Activated CD8-positive, alpha-beta T cell treated with anti-CD3 and anti-CD28 coated beads for 36 hours (primary cell): Measurements from ENCODE around the gene POLRMT. TPM values are rescaled to one million over a fixed set of nuclear protein-coding genes. Genes with fewer than 3 reads are reported as not detected.
A peak's percentile ranks its signal among the peaks of the same experiment; 100 is the strongest.

Experiments used
- ATAC-seq: fragments of 200-7000 bp; cut with Tn5 transposase; one replicate; pipeline ENCODE4 v1.10.0; 2021; ENCODE audit warnings: mild to moderate bottlenecking, moderate library complexity
- CTCF ChIA-PET: fragments of 350-600 bp; sonication (Branson Sonifier 250); formaldehyde crosslinking; loops from one replicate; lab custom pipeline; 2021; ENCODE audit warnings: antibody characterized with exemption; lab: Charles Lee
- POLR2A ChIA-PET: fragments of 350-600 bp; sonication (Branson Sonifier 250); formaldehyde crosslinking; loops from one replicate; lab custom pipeline; 2021; ENCODE audit warnings: antibody characterized with exemption; lab: Charles Lee
- DNase-seq: peaks from one replicate; pipeline ENCODE4 v3.0.0-alpha.2; 2020
- H3K27ac Mint-ChIP-seq: one replicate; pipeline ENCODE4 v1.8.0; 2021; ENCODE audit warnings: mild to moderate bottlenecking, mixed read lengths
- H3K27me3 Mint-ChIP-seq: one replicate; pipeline ENCODE4 v1.8.0; 2021; ENCODE audit warnings: mixed read lengths
- H3K36me3 Mint-ChIP-seq: one replicate; pipeline ENCODE4 v1.8.0; 2021; ENCODE audit warnings: low read depth, mixed read lengths
- H3K4me1 Mint-ChIP-seq: one replicate; pipeline ENCODE4 v1.8.0; 2021; ENCODE audit warnings: low read depth, mixed read lengths
- H3K4me3 Mint-ChIP-seq: one replicate; pipeline ENCODE4 v1.8.0; 2021; ENCODE audit warnings: mild to moderate bottlenecking, moderate library complexity, mixed read lengths
- H3K9me3 Mint-ChIP-seq: one replicate; pipeline ENCODE4 v1.8.0; 2021; ENCODE audit warnings: mixed read lengths
- CTCF ChIP-seq: fragments of 200-600 bp; IDR thresholded peaks from one replicate; pipeline ENCODE4 v1.8.0; 2022; ENCODE audit warnings: antibody characterized with exemption, mild to moderate bottlenecking
- intact Hi-C: fragments of 100-400 bp; cut with micrococcal nuclease; formaldehyde crosslinking; loops from one replicate; pipeline ENCODE4 v1.10.0; 2022
- total RNA-seq, 2 experiments: library from RNA; stranded (reverse); gene quantifications; one replicate each; pipeline ENCODE4 v1.2.3, GENCODE V29; 2021

Gene POLRMT
- total RNA-seq, 2 experiments from 2014 or later = 66.6 to 67.9 TPM

DNA sequence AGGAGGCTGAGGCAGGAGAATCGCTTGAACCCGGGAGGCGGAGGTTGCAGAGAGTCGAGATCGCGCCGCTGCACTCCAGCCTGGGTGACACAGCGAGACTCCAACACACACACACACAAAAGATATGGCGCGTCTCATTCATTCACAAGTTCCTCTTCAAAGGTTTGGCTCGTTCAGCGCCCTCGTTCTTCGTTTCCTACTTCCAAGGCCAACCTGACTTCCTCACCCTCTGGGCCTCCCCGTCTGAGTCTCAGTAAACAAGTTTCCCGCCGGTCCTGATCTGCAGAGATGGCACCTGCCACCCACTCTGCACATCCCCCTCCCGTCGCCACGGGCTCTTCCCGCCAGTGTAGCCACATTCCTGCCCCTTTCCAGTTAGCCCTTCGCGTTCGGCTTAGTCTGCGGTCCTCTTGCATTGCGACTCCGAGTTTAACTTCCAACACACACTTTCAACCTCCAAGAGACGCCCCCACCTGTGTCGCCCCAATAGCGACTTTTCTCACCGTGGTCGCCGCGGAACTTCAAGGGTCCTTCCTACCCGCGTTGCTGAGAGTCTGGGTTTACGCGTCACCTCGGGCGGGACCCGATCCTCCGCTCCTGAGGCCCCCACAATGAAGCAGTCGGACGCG, 62.3 kb downstream of the POLRMT start:
- CTCF ChIA-PET = interaction anchor here (1.4 kb wide), 1 partner anchor 39 kb away, joined by 3 read pairs; the partner anchor contains the start of gene CDC34
- peaks cover 10% of the 10 kb centered on the region for H3K36me3 Mint-ChIP-seq
- H3K27me3 Mint-ChIP-seq = no peaks in the 10 kb centered on the region
- POLR2A ChIA-PET = interaction anchor here (0.9 to 2.1 kb wide), 6 partner anchors 16 to 90 kb away, joined by 3 to 11 read pairs (median 7); partner anchors contain the start of gene CDC34
- peak overlapping the region; percentile 87 for H3K4me3 Mint-ChIP-seq
- H3K9me3 Mint-ChIP-seq = no peaks in the 10 kb centered on the region
- peak; percentile 73 for DNase-seq
- TF ChIP-seq CTCF = no peak
- peak; percentile 19 for ATAC-seq
- peaks cover 31% of the 10 kb centered on the region for H3K4me1 Mint-ChIP-seq
- H3K27ac Mint-ChIP-seq = peak overlapping the region; percentile 95
- intact Hi-C loops = no loop called here

DNA sequence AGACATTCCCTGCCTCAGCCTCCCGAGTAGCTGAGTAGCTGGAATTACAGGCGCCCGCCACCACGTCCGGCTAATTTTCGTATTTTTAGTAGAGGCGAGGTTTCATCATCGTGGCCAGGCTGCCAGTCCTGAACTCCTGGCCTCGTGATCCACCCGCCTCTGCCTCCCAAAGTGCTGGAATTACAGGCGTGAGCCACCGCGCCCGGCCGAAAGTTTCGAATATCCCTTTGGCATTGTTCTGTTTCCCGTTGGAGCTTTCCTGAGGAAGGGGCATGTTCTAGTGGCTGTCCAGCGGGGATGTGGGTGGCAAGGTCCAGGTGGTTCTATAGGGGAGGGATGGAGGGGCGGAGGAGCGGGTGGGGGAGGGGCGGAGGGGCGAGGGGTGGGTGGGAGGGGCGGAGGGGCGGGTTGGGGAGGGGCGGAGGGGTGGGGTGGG, 63.1 kb downstream of the POLRMT start:
- peak overlapping the region; percentile 75 for H3K27ac Mint-ChIP-seq
- H3K9me3 Mint-ChIP-seq = no peaks in the 10 kb centered on the region
- peaks cover 10% of the 10 kb centered on the region for H3K36me3 Mint-ChIP-seq
- ChIA-PET CTCF (interaction anchor here (1.4 kb wide), 1 partner anchor 38 kb away, joined by 3 read pairs; the partner anchor contains the start of gene CDC34), POLR2A (interaction anchor here (1.1 kb wide), 1 partner anchor 41 kb away, joined by 3 read pairs; no protein-coding TSS in a partner anchor)
- DNase-seq (no peak), ATAC-seq (no peak)
- no peaks in the 10 kb centered on the region for H3K27me3 Mint-ChIP-seq
- intact Hi-C loops = no loop called here
- no peak for TF ChIP-seq CTCF
- peak overlapping the region; percentile 68 for H3K4me3 Mint-ChIP-seq
- peaks cover 27% of the 10 kb centered on the region for H3K4me1 Mint-ChIP-seq

- Mint-ChIP-seq H3K27me3 (no peaks in the 10 kb centered on the region), H3K4me3 (no peak overlapping the region), H3K9me3 (no peaks in the 10 kb centered on the region), H3K4me1 (peaks cover 12% of the 10 kb centered on the region), H3K36me3 (peaks cover 2% of the 10 kb centered on the region), H3K27ac (no peak overlapping the region)
- TF ChIP-seq CTCF = no peak
- POLR2A ChIA-PET = interaction anchor here (1.3 kb wide), 1 partner anchor 21 kb away, joined by 3 read pairs; no protein-coding TSS in a partner anchor
- intact Hi-C loops = no loop called here
- DNase-seq (no peak), ATAC-seq (no peak)
- CTCF ChIA-PET = interaction anchor here (1.3 kb wide), 1 partner anchor 56 kb away, joined by 6 read pairs; no protein-coding TSS in a partner anchor
Measured at GRCh38 chr19:567296-567900, 65.9 kb downstream of the POLRMT start.

Other genes with a start within 250 kb of the POLRMT start
- gene C2CD4C, start 224.4 kb downstream of the POLRMT start, total RNA-seq = under 1 TPM; 0.13 to 0.25 TPM
- gene SHC2, start 172.5 kb downstream of the POLRMT start, total RNA-seq = under 1 TPM; 0.25 to 0.45 TPM
- gene MADCAM1, start 137.1 kb downstream of the POLRMT start, total RNA-seq = under 1 TPM; 0.20 to 0.22 TPM
- gene TPGS1, start 126.0 kb downstream of the POLRMT start, total RNA-seq = 1 to 10 TPM; 8.9 to 9.3 TPM
- 10 to 100 TPM; 38.1 to 43.7 TPM for gene CDC34, start 101.8 kb downstream of the POLRMT start, total RNA-seq
- gene GZMM, start 89.5 kb downstream of the POLRMT start, total RNA-seq = 10 to 100 TPM; 52.7 to 58.5 TPM
- gene BSG, start 60.9 kb downstream of the POLRMT start, total RNA-seq = 100 to 1,000 TPM; 159 to 160 TPM
- under 1 TPM; 0.18 TPM for gene HCN2, start 43.7 kb downstream of the POLRMT start, total RNA-seq
- under 1 TPM in 1 of 2 experiments, not detected in 1; 0.16 TPM for gene FGF22, start 6.3 kb upstream of the POLRMT start, total RNA-seq
- 100 to 1,000 TPM in 1 of 2 experiments, 10 to 100 TPM in 1; 99.1 to 101 TPM for gene RNF126, start 29.7 kb upstream of the POLRMT start, total RNA-seq
- 10 to 100 TPM; 12.3 TPM for gene FSTL3, start 42.9 kb upstream of the POLRMT start, total RNA-seq
- not detected for gene PRSS57, start 61.9 kb upstream of the POLRMT start, total RNA-seq
- gene PALM, start 75.4 kb upstream of the POLRMT start, total RNA-seq = under 1 TPM; 0.22 to 0.36 TPM
- gene MISP, start 117.6 kb upstream of the POLRMT start, total RNA-seq = not detected
- 100 to 1,000 TPM; 581 to 582 TPM for gene PTBP1, start 163.9 kb upstream of the POLRMT start, total RNA-seq
- gene PLPPR3, start 188.4 kb upstream of the POLRMT start, total RNA-seq = not detected
- not detected for gene AZU1, start 194.3 kb upstream of the POLRMT start, total RNA-seq
- not detected for gene PRTN3, start 207.5 kb upstream of the POLRMT start, total RNA-seq
- not detected for gene ELANE, start 218.8 kb upstream of the POLRMT start, total RNA-seq
- 1 to 10 TPM in 1 of 2 experiments, under 1 TPM in 1; 0.60 to 1.4 TPM for gene CFD, start 226.1 kb upstream of the POLRMT start, total RNA-seq